IMR-90 (cell line): ENCODE data around the gene ZNF467. TPM values are rescaled to one million over a fixed set of nuclear protein-coding genes. Genes with fewer than 3 reads are reported as not detected.

Experiments used
- ATAC-seq: fragments of 200-7000 bp; cut with Tn5 transposase; 2 replicates; pipeline ENCODE4 v1.9.1; 2020; ENCODE audit warnings: low read depth, mild to moderate bottlenecking, moderate library complexity
- BruUV-seq: library from RNA; stranded (reverse); fragments of 400-500 nt; replicated peaks from 2 replicates; lab custom pipeline; 2021; lab: Mats Ljungman, UMichigan
- CTCF ChIA-PET: fragments of 300-600 bp; formaldehyde crosslinking; extraction: SDS; loops from one replicate; lab custom pipeline; 2021; ENCODE audit warnings: antibody characterized with exemption; lab: Yijun Ruan, JAX
- POLR2A ChIA-PET: fragments of 300-600 bp; sonication (Branson Sonifier 250); formaldehyde crosslinking; loops from one replicate; lab custom pipeline; 2022; ENCODE audit warnings: antibody characterized with exemption; ENCODE audit not compliant: unreplicated experiment; lab: Charles Lee
- DNase-seq: peaks from one replicate; pipeline ENCODE4 v3.0.0; 2013
- H2AFZ ChIP-seq: replicated peaks from 2 replicates; pipeline ENCODE3; 2013; ENCODE audit warnings: low read length, mild to moderate bottlenecking; ENCODE audit not compliant: poor library complexity
- H2AK5ac ChIP-seq: 2 replicates; pipeline ENCODE4 v1.6.1; 2013; ENCODE audit warnings: low read depth, low read length, inconsistent platforms
- H2AK9ac ChIP-seq: replicated peaks from 2 replicates; pipeline ENCODE3; 2013; ENCODE audit warnings: mild to moderate bottlenecking, low read depth, low read length, moderate library complexity; ENCODE audit not compliant: poor library complexity
- H2BK120ac ChIP-seq: 2 replicates; pipeline ENCODE4 v1.6.1; 2013; ENCODE audit warnings: low read depth, low read length, inconsistent platforms
- H2BK15ac ChIP-seq: 3 replicates; pipeline ENCODE4 v1.6.1; 2013; ENCODE audit warnings: low read depth, low read length, inconsistent platforms
- H2BK20ac ChIP-seq: 2 replicates; pipeline ENCODE4 v1.6.1; 2013; ENCODE audit warnings: low read depth, mild to moderate bottlenecking, inconsistent platforms, low read length, moderate library complexity
- H2BK5ac ChIP-seq: 2 replicates; pipeline ENCODE4 v1.6.1; 2013; ENCODE audit warnings: mild to moderate bottlenecking, low read depth, low read length, inconsistent platforms; ENCODE audit not compliant: poor library complexity, severe bottlenecking
- H3K14ac ChIP-seq: replicated peaks from 2 replicates; pipeline ENCODE4 v1.6.1; 2013; ENCODE audit warnings: low read depth, low read length, inconsistent platforms
- H3K18ac ChIP-seq: 2 replicates; pipeline ENCODE4 v1.6.1; 2013; ENCODE audit warnings: low read depth, low read length, control low read depth
- H3K23ac ChIP-seq: 2 replicates; pipeline ENCODE4 v1.6.1; 2013; ENCODE audit warnings: low read depth, low read length, inconsistent platforms
- H3K27ac ChIP-seq: 2 replicates; pipeline ENCODE4 v1.5.1; 2013; ENCODE audit warnings: mild to moderate bottlenecking, control low read depth, low read length; ENCODE audit not compliant: insufficient read depth
- H3K27me3 ChIP-seq: 2 replicates; pipeline ENCODE4 v1.6.1; 2013; ENCODE audit warnings: low read length; ENCODE audit not compliant: control insufficient read depth, insufficient read depth
- H3K36me3 ChIP-seq: 2 replicates; pipeline ENCODE4 v1.6.1; 2013; ENCODE audit warnings: low read length, mixed read lengths; ENCODE audit not compliant: control insufficient read depth, insufficient read depth
- H3K4ac ChIP-seq: 2 replicates; pipeline ENCODE4 v1.6.1; 2013; ENCODE audit warnings: low read depth, low read length, inconsistent platforms
- H3K4me1 ChIP-seq: 2 replicates; pipeline ENCODE4 v1.6.1; 2013; ENCODE audit warnings: low read length, mixed read lengths; ENCODE audit not compliant: control insufficient read depth, insufficient read depth
- H3K4me2 ChIP-seq: 2 replicates; pipeline ENCODE4 v1.6.1; 2013; ENCODE audit warnings: low read depth, mild to moderate bottlenecking, control low read depth, low read length, moderate library complexity
- H3K4me3 ChIP-seq: 2 replicates; pipeline ENCODE4 v1.5.1; 2013; ENCODE audit warnings: low read depth, mild to moderate bottlenecking, control low read depth, low read length, moderate library complexity; ENCODE audit not compliant: insufficient read depth
- H3K56ac ChIP-seq: 2 replicates; pipeline ENCODE4 v1.6.1; 2013; ENCODE audit warnings: low read length, inconsistent platforms; ENCODE audit not compliant: insufficient read depth; ENCODE audit errors: extremely low read depth
- H3K79me1 ChIP-seq, 2 experiments: 2 replicates each; pipeline ENCODE4 v1.6.1; 2013; ENCODE audit warnings: low read length in 2 of 2, inconsistent platforms in 1 of 2, low read depth in 1 of 2
- H3K9ac ChIP-seq: 2 replicates; pipeline ENCODE4 v1.6.1; 2013; ENCODE audit warnings: low read depth, low read length, control low read depth
- H3K9me1 ChIP-seq: 2 replicates; pipeline ENCODE4 v1.6.1; 2013; ENCODE audit warnings: low read length, inconsistent platforms; ENCODE audit not compliant: insufficient read depth
- H3K9me3 ChIP-seq: 2 replicates; pipeline ENCODE4 v1.6.1; 2013; ENCODE audit warnings: low read length; ENCODE audit not compliant: control insufficient read depth, insufficient read depth
- H4K20me1 ChIP-seq: 2 replicates; pipeline ENCODE4 v1.6.1; 2013; ENCODE audit warnings: low read length, inconsistent platforms; ENCODE audit not compliant: insufficient read depth
- H4K5ac ChIP-seq: 2 replicates; pipeline ENCODE4 v1.6.1; 2013; ENCODE audit warnings: mild to moderate bottlenecking, low read depth, low read length, control low read depth
- H4K8ac ChIP-seq, 2 experiments: 2 replicates each; pipeline ENCODE4 v1.6.1; 2013; ENCODE audit warnings: low read depth in 2 of 2, low read length in 2 of 2, control low read depth in 1 of 2, inconsistent platforms in 1 of 2
- H4K91ac ChIP-seq: 2 replicates; pipeline ENCODE4 v1.6.1; 2013; ENCODE audit warnings: low read depth, low read length, inconsistent platforms; ENCODE audit not compliant: insufficient read depth
- BHLHE40 ChIP-seq: fragments of 150-350 bp; IDR thresholded peaks from 2 replicates; pipeline ENCODE4 v1.6.1; 2016; ENCODE audit warnings: mild to moderate bottlenecking, low read depth, low read length
- CEBPB ChIP-seq: IDR thresholded peaks from 2 replicates; pipeline ENCODE4 v1.6.1; 2012; ENCODE audit warnings: low read depth, low read length, improper control_type of control experiment
- CHD1 ChIP-seq: IDR thresholded peaks from 2 replicates; pipeline ENCODE4 v1.6.1; 2012; ENCODE audit warnings: low read depth, low read length, improper control_type of control experiment
- CTCF ChIP-seq: conservative IDR thresholded peaks from 2 replicates; pipeline ENCODE4 v1.5.1; 2012; ENCODE audit warnings: mild to moderate bottlenecking, low read depth, low read length, improper control_type of control experiment
- FOS ChIP-seq: fragments of 150-350 bp; IDR thresholded peaks from 2 replicates; pipeline ENCODE4 v1.6.1; 2016; ENCODE audit warnings: low read depth, low read length
- SMC3 ChIP-seq: fragments of 150-350 bp; IDR thresholded peaks from 2 replicates; pipeline ENCODE4 v1.6.1; 2016; ENCODE audit warnings: low read depth, mild to moderate bottlenecking, antibody characterized with exemption, low read length, moderate library complexity
- USF2 ChIP-seq: fragments of 150-350 bp; IDR thresholded peaks from 2 replicates; pipeline ENCODE4 v1.6.1; 2017; ENCODE audit warnings: mild to moderate bottlenecking, antibody characterized with exemption, low read length, low read depth
- WGBS, 2 experiments: methylation state at CpG; one replicate each; pipeline versions ENCODE4 v1.1.5 to v1.1.7; 2013; ENCODE audit warnings: missing lambda C conversion rate in 2 of 2; ENCODE audit not compliant: insufficient read length in 1 of 2; ENCODE audit errors: extremely low coverage in 2 of 2; 5-methylcytosine and 5-hydroxymethylcytosine counted together
- dilution Hi-C: fragments of 300-500 bp; cut with HindIII; formaldehyde crosslinking; loops from one replicate; pipeline ENCODE4 v1.14.3; 2018; ENCODE audit warnings: low sequenced_read_pairs; ENCODE audit not compliant: unreplicated experiment
- in situ Hi-C: fragments of 300-500 bp; cut with MboI; formaldehyde crosslinking; loops from 3 replicates; pipeline ENCODE4 v1.14.3; 2019; ENCODE audit warnings: low sequenced_read_pairs, inconsistent platforms, mixed read lengths
- intact Hi-C: fragments of 100-400 bp; cut with micrococcal nuclease; formaldehyde crosslinking; loops from 2 replicates; pipeline ENCODE4 v1.10.0; 2022
- polyA plus RNA-seq, 3 experiments: library from polyadenylated mRNA; depleted of rRNA; stranded (reverse); fragments of >200 nt; gene quantifications; 2 replicates each; pipeline ENCODE4 v1.2.3, GENCODE V29; 2012; ENCODE audit warnings: low replicate concordance in 1 of 3
- total RNA-seq: library from RNA; depleted of rRNA; stranded (reverse); fragments of >200 nt; gene quantifications from 2 replicates; pipeline ENCODE4 v1.2.3, GENCODE V29; 2012
- TF ChIP-seq, protein P1 (sequence below): fragments of 150-350 bp; IDR thresholded peaks from 2 replicates; pipeline ENCODE4 v1.6.1; 2016; ENCODE audit warnings: low read depth, mild to moderate bottlenecking, low read length, moderate library complexity, borderline replicate concordance

ZNF467 gene
- total and polyA plus RNA-seq, 2 of the 4 experiments (the other 2 are of a cell fraction), result 0.67 TPM; not detected in 1

- Histone ChIP-seq H3K4ac (no peak overlapping the region), H2BK20ac (no peak overlapping the region), H3K56ac (no peak overlapping the region), H3K27ac (no peak overlapping the region), H3K9me1 (no peaks in the 10 kb centered on the region), H3K4me3 (no peak overlapping the region), H2BK5ac (no peak overlapping the region), H2AFZ (no peak overlapping the region), H3K9me3 (no peaks in the 10 kb centered on the region; the same call in 1 of the 2 replicates), H3K4me1 (no peaks in the 10 kb centered on the region), H3K18ac (no peak overlapping the region), H4K20me1 (no peaks in the 10 kb centered on the region), H4K5ac (no peak overlapping the region), H3K79me1 (no peaks in the 10 kb centered on the region), H4K91ac (no peak overlapping the region), H3K14ac (no peak overlapping the region), H3K9ac (no peak overlapping the region), H2BK15ac (no peak overlapping the region), H3K27me3 (peaks cover 22% of the 10 kb centered on the region), H3K4me2 (no peak overlapping the region), H3K23ac (no peak overlapping the region), H2AK9ac (no peak overlapping the region), H2BK120ac (no peak overlapping the region), H3K36me3 (no peaks in the 10 kb centered on the region), H2AK5ac (no peak overlapping the region), H4K8ac (no peak overlapping the region)
- POLR2A ChIA-PET, result no interaction called here
- intact Hi-C loops (no loop called here), dilution Hi-C loops (no loop called here), in situ Hi-C loops (no loop called here)
- CTCF ChIA-PET, result no interaction called here
- no peak for DNase-seq
- TF ChIP-seq, protein P1, sequence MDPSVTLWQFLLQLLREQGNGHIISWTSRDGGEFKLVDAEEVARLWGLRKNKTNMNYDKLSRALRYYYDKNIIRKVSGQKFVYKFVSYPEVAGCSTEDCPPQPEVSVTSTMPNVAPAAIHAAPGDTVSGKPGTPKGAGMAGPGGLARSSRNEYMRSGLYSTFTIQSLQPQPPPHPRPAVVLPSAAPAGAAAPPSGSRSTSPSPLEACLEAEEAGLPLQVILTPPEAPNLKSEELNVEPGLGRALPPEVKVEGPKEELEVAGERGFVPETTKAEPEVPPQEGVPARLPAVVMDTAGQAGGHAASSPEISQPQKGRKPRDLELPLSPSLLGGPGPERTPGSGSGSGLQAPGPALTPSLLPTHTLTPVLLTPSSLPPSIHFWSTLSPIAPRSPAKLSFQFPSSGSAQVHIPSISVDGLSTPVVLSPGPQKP, result no peak
- TF ChIP-seq BHLHE40 (no peak), FOS (no peak), CEBPB (no peak), SMC3 (no peak), CTCF (no peak), USF2 (no peak), CHD1 (no peak)
- 80% methylated on average over 1 of the region's 5 CpGs; no CpG with 5 or more reads in 1 of the 2 experiments for WGBS, 2 experiments
- ATAC-seq, result no peak
- BruUV-seq, result no TSS peak
Measured at GRCh38 chr7:149761307-149761706, 12.1 kb downstream of the ZNF467 start.
